HFFc6 (cell line): ENCODE data around the gene KATNBL1. TPM values are rescaled to one million over a fixed set of nuclear protein-coding genes. Genes with fewer than 3 reads are reported as not detected.

Experiments used
- DNase-seq: peaks from one replicate; pipeline ENCODE4 v3.0.0-alpha.2; 2018
- H3K27ac Mint-ChIP-seq: 2 replicates; pipeline ENCODE4 v1.8.0; 2020; ENCODE audit warnings: mild to moderate bottlenecking, mixed read lengths
- H3K27me3 Mint-ChIP-seq: 2 replicates; pipeline ENCODE4 v1.8.0; 2021; ENCODE audit warnings: mild to moderate bottlenecking, moderate library complexity, mixed read lengths; ENCODE audit not compliant: insufficient read depth
- H3K36me3 Mint-ChIP-seq: 2 replicates; pipeline ENCODE4 v1.8.0; 2021; ENCODE audit warnings: low read depth, mixed read lengths
- H3K4me1 Mint-ChIP-seq: 2 replicates; pipeline ENCODE4 v1.8.0; 2020; ENCODE audit warnings: low read depth, mixed read lengths
- H3K4me3 Mint-ChIP-seq: 2 replicates; pipeline ENCODE4 v1.8.0; 2020; ENCODE audit warnings: mild to moderate bottlenecking, moderate library complexity, mixed read lengths
- H3K9me3 Mint-ChIP-seq: 2 replicates; pipeline ENCODE4 v1.8.0; 2020; ENCODE audit warnings: mild to moderate bottlenecking, mixed read lengths
- CTCF ChIP-seq: fragments of 200-600 bp; sonication (generic); IDR thresholded peaks from 2 replicates; pipeline ENCODE4 v1.5.0; 2021; ENCODE audit warnings: antibody characterized with exemption, mild to moderate bottlenecking
- total RNA-seq, 6 experiments: library from RNA; stranded (reverse); fragmentation: NEBNext Ultra II Directional; extraction: Animal tissue kit (Norgen Biotek cat#: 25700); gene quantifications; 2 replicates in 1 of 6; 3 replicates in 5 of 6; pipeline ENCODE4 v1.2.3, GENCODE V29; 2021

The KATNBL1 gene
- total RNA-seq, 6 experiments from 2014 or later = 27.2 to 37.1 (median 29.7) TPM

- peak; percentile 2; the same call in 1 of the 2 replicates for TF ChIP-seq CTCF
- peaks cover 53% of the 10 kb centered on the region for H3K9me3 Mint-ChIP-seq
- no peaks in the 10 kb centered on the region; the same call in 1 of the 2 replicates for H3K27me3 Mint-ChIP-seq
- no peak overlapping the region for H3K27ac Mint-ChIP-seq
- H3K36me3 Mint-ChIP-seq = peaks cover 91% of the 10 kb centered on the region
- peaks cover 11% of the 10 kb centered on the region for H3K4me1 Mint-ChIP-seq
- DNase-seq = no peak
- no peak overlapping the region for H3K4me3 Mint-ChIP-seq
Measured at GRCh38 chr15:34160735-34161134, 49.2 kb downstream of the KATNBL1 start.

GRCh38 chr15:34158355-34158754 lies 51.5 kb downstream of the KATNBL1 start:
- peaks cover 64% of the 10 kb centered on the region for H3K9me3 Mint-ChIP-seq
- H3K27me3 Mint-ChIP-seq = no peaks in the 10 kb centered on the region; the same call in 1 of the 2 replicates
- peaks cover 13% of the 10 kb centered on the region for H3K4me1 Mint-ChIP-seq
- H3K36me3 Mint-ChIP-seq = peaks cover 94% of the 10 kb centered on the region
- no peak for TF ChIP-seq CTCF
- no peak overlapping the region for H3K4me3 Mint-ChIP-seq
- no peak overlapping the region for H3K27ac Mint-ChIP-seq
- DNase-seq = no peak

- TF ChIP-seq CTCF = no peak
- H3K27me3 Mint-ChIP-seq = no peaks in the 10 kb centered on the region; the same call in 1 of the 2 replicates
Measured at GRCh38 chr15:34155859-34156258, 54.0 kb downstream of the KATNBL1 start.

GRCh38 chr15:34154725-34155204 lies 55.1 kb downstream of the KATNBL1 start:
- H3K4me3 Mint-ChIP-seq = no peak overlapping the region
- no peaks in the 10 kb centered on the region; the same call in 1 of the 2 replicates for H3K27me3 Mint-ChIP-seq
- TF ChIP-seq CTCF = no peak
- H3K4me1 Mint-ChIP-seq = peaks cover 8% of the 10 kb centered on the region
- peak overlapping the region; percentile 60; the same call in 1 of the 2 replicates for H3K27ac Mint-ChIP-seq
- H3K36me3 Mint-ChIP-seq = peaks cover 81% of the 10 kb centered on the region
- peaks cover 35% of the 10 kb centered on the region for H3K9me3 Mint-ChIP-seq
- peak; percentile 21 for DNase-seq

More at GRCh38 chr15:34155859-34156258, 54.0 kb downstream of the KATNBL1 start:
- no peak overlapping the region for H3K4me3 Mint-ChIP-seq
- H3K4me1 Mint-ChIP-seq = peaks cover 8% of the 10 kb centered on the region
- H3K27ac Mint-ChIP-seq = no peak overlapping the region
- DNase-seq = no peak
- peaks cover 46% of the 10 kb centered on the region for H3K9me3 Mint-ChIP-seq
- H3K36me3 Mint-ChIP-seq = peaks cover 83% of the 10 kb centered on the region

- H3K9me3 Mint-ChIP-seq = no peaks in the 10 kb centered on the region
- no peaks in the 10 kb centered on the region; the same call in 1 of the 2 replicates for H3K27me3 Mint-ChIP-seq
- H3K4me3 Mint-ChIP-seq = no peak overlapping the region
- TF ChIP-seq CTCF = no peak
- H3K4me1 Mint-ChIP-seq = peaks cover 6% of the 10 kb centered on the region; the same call in 1 of the 2 replicates
- H3K27ac Mint-ChIP-seq = peak overlapping the region; percentile 36; the same call in 1 of the 2 replicates
- DNase-seq = no peak
- peaks cover 39% of the 10 kb centered on the region for H3K36me3 Mint-ChIP-seq
Measured at GRCh38 chr15:34147371-34148140, 62.3 kb downstream of the KATNBL1 start.
